ENCODE results near the gene AEBP1.

Gene AEBP1

GRCh38 chr7:44066494-44067063 lies 37.6 kb upstream of the AEBP1 start:
- in situ Hi-C loops (cut with MboI; ENCODE audit: low pct_unique_long_range_greater_than_20kb, low sequenced_read_pairs, unreplicated experiment): no loop called here
- DNase-seq (ENCODE audit: low spot score): no peak
- TF ChIP-seq CTCF (IDR thresholded peaks at IDR 0.05; ENCODE audit: extremely low read depth, insufficient read depth, missing control alignments): no peak

- no peak for TF ChIP-seq CTCF (IDR thresholded peaks at IDR 0.05; ENCODE audit: extremely low read depth, insufficient read depth, missing control alignments)
- no peak for DNase-seq (ENCODE audit: low spot score)
- in situ Hi-C loops (cut with MboI; ENCODE audit: low pct_unique_long_range_greater_than_20kb, low sequenced_read_pairs, unreplicated experiment): no loop called here
These were observed 36.8 kb upstream of the AEBP1 start for GRCh38 chr7:44067064-44067951.

GRCh38 chr7:44068054-44068453 lies 36.1 kb upstream of the AEBP1 start:
- no peak for TF ChIP-seq CTCF (IDR thresholded peaks at IDR 0.05; ENCODE audit: extremely low read depth, insufficient read depth, missing control alignments)
- DNase-seq (ENCODE audit: low spot score): no peak
- in situ Hi-C loops (cut with MboI; ENCODE audit: low pct_unique_long_range_greater_than_20kb, low sequenced_read_pairs, unreplicated experiment): no loop called here

GRCh38 chr7:44071726-44072363 lies 32.3 kb upstream of the AEBP1 start:
- TF ChIP-seq CTCF (IDR thresholded peaks at IDR 0.05; ENCODE audit: extremely low read depth, insufficient read depth, missing control alignments): no peak
- in situ Hi-C loops (cut with MboI; ENCODE audit: low pct_unique_long_range_greater_than_20kb, low sequenced_read_pairs, unreplicated experiment): loop anchor here (10.0 kb wide), 1 partner anchor 123 kb away; no protein-coding TSS in a partner anchor
- DNase-seq (ENCODE audit: low spot score): no peak

GRCh38 chr7:44072364-44073231 lies 31.5 kb upstream of the AEBP1 start:
- TF ChIP-seq CTCF (IDR thresholded peaks at IDR 0.05; ENCODE audit: extremely low read depth, insufficient read depth, missing control alignments): peak; percentile 70
- in situ Hi-C loops (cut with MboI; ENCODE audit: low pct_unique_long_range_greater_than_20kb, low sequenced_read_pairs, unreplicated experiment): loop anchor here (10.0 kb wide), 1 partner anchor 122 kb away; no protein-coding TSS in a partner anchor

More at GRCh38 chr7:44072364-44073231, 31.5 kb upstream of the AEBP1 start:
- peak; percentile 62 for DNase-seq (ENCODE audit: low spot score)
